Cardiac muscle cell (in vitro differentiated cells and primary cell): ENCODE results near the gene PLA2G2D. TPM values are rescaled to one million over a fixed set of nuclear protein-coding genes. Genes with fewer than 3 reads are reported as not detected.

ENCODE experiments used
- DNase-seq, 2 donors: peaks; one replicate each; pipeline versions ENCODE4 v3.0.0 to v3.0.0-alpha.2; 2010 to 2017; ENCODE audit warnings: low read depth in 1 of 2, low spot score in 1 of 2
- H3K27ac ChIP-seq: fragments of 200-600 bp; sonication (generic); 2 replicates; pipeline ENCODE4 v1.5.1; 2016
- H3K27me3 ChIP-seq: fragments of 200-600 bp; sonication (generic); 2 replicates; pipeline ENCODE4 v1.6.0; 2016; ENCODE audit warnings: control low read depth
- H3K36me3 ChIP-seq: fragments of 200-600 bp; sonication (generic); 2 replicates; pipeline ENCODE4 v1.5.1; 2016; ENCODE audit warnings: control low read depth
- H3K4me1 ChIP-seq: fragments of 200-600 bp; sonication (generic); 2 replicates; pipeline ENCODE4 v1.8.1; 2017; ENCODE audit warnings: low read depth, mild to moderate bottlenecking, mixed run types
- H3K4me3 ChIP-seq: fragments of 200-600 bp; sonication (generic); 2 replicates; pipeline ENCODE4 v1.5.1; 2016; ENCODE audit warnings: mild to moderate bottlenecking
- H3K9me3 ChIP-seq: fragments of 200-600 bp; sonication (generic); 2 replicates; pipeline ENCODE4 v1.5.1; 2017; ENCODE audit warnings: low read depth, mild to moderate bottlenecking, control low read depth
- polyA plus RNA-seq: library from polyadenylated mRNA; unstranded; fragments of >200 nt; fragmentation: Nextera tagmentation; extraction: Ambion mirVana; gene quantifications from 2 replicates; pipeline ENCODE4 v1.2.1, GENCODE V29; 2016
- total RNA-seq: library from RNA; depleted of rRNA; stranded (reverse); fragments of >200 nt; gene quantifications from 2 replicates; pipeline ENCODE4 v1.2.3, GENCODE V29; 2016
- TF ChIP-seq, protein P1 (sequence below): IDR thresholded peaks from 2 replicates; pipeline ENCODE4 v1.5.1; 2012; ENCODE audit warnings: low read depth, mild to moderate bottlenecking, low read length

PLA2G2D gene
- total and polyA plus RNA-seq, 2 experiments from 2014 or later: not detected

GRCh38 chr1:20078171-20078651 is 41.1 kb downstream of the PLA2G2D start:
- no peak for DNase-seq

DNA sequence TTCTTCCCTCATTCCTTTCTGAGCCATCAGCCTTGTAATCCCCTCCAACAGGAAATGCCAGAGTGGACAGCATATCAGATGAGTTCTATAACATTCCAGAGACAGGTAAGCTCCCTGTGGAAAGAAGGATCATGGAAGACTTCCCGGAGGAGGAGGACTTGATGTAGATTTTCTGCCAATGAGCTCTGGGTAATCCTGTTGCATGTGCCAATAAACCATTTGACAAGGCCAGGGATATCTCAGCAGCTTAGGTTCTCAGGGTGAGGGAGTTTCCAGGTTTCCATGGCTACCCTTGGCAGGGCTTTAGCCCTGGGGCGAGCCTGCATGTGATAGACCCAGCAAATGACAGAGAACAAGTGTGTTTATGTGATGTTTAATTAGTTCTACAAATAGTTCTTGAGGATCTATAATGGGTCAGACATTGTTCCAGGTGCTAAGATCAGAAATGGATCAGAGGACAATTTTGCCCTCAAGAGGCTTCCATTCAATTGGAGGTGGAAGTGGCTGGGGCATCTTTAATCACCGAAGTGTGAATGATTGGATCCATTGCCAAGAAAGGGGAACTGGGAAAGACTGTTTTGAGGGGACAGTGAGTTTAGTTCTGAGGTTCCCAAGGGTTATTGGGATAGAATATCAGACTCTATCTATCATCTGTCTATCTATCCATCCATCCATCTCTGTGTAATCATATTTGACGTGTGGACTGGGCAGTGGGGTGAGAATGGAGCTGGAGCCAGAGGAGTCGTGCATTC is 42.5 kb downstream of the PLA2G2D start:
- Histone ChIP-seq H3K9me3 (no peaks in the 10 kb centered on the region), H3K27me3 (no peaks in the 10 kb centered on the region), H3K4me3 (no peak overlapping the region), H3K4me1 (no peaks in the 10 kb centered on the region), H3K36me3 (no peaks in the 10 kb centered on the region), H3K27ac (no peak overlapping the region)
- TF ChIP-seq, protein P1, sequence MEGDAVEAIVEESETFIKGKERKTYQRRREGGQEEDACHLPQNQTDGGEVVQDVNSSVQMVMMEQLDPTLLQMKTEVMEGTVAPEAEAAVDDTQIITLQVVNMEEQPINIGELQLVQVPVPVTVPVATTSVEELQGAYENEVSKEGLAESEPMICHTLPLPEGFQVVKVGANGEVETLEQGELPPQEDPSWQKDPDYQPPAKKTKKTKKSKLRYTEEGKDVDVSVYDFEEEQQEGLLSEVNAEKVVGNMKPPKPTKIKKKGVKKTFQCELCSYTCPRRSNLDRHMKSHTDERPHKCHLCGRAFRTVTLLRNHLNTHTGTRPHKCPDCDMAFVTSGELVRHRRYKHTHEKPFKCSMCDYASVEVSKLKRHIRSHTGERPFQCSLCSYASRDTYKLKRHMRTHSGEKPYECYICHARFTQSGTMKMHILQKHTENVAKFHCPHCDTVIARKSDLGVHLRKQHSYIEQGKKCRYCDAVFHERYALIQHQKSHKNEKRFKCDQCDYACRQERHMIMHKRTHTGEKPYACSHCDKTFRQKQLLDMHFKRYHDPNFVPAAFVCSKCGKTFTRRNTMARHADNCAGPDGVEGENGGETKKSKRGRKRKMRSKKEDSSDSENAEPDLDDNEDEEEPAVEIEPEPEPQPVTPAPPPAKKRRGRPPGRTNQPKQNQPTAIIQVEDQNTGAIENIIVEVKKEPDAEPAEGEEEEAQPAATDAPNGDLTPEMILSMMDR: no peak
- no peak for DNase-seq

More at GRCh38 chr1:20078171-20078651, 41.1 kb downstream of the PLA2G2D start:
- Histone ChIP-seq H3K4me1 (no peaks in the 10 kb centered on the region), H3K36me3 (no peaks in the 10 kb centered on the region), H3K27me3 (no peaks in the 10 kb centered on the region), H3K4me3 (no peak overlapping the region), H3K9me3 (no peaks in the 10 kb centered on the region), H3K27ac (no peak overlapping the region)
- TF ChIP-seq, protein P1: no peak

DNA sequence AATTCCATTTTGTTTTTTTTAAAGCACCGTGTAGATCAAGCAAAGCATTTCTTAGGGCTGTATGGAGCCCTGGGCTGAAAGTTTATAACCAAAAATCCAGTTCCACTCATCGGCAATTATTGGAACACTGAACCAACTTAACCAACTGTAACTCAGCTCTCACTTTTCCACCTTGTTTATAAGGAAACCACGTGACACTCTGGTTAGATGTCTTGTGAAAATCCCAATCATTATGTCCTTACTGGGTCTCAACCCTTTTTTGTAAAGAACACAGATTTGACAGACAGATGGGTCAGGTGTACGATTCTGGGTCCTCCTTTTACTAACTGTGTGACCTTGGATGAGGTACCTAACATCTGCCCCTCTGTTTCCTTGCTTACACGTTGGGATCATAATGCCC is 43.1 kb downstream of the PLA2G2D start:
- Histone ChIP-seq H3K9me3 (no peaks in the 10 kb centered on the region), H3K27me3 (no peaks in the 10 kb centered on the region), H3K4me1 (no peaks in the 10 kb centered on the region), H3K4me3 (no peak overlapping the region), H3K27ac (no peak overlapping the region), H3K36me3 (no peaks in the 10 kb centered on the region)
- TF ChIP-seq, protein P1: no peak
- no peak for DNase-seq

GRCh38 chr1:20075345-20075744 is 44.0 kb downstream of the PLA2G2D start:
- Histone ChIP-seq H3K27ac (no peak overlapping the region), H3K36me3 (no peaks in the 10 kb centered on the region), H3K4me3 (no peak overlapping the region), H3K27me3 (no peaks in the 10 kb centered on the region), H3K4me1 (no peaks in the 10 kb centered on the region), H3K9me3 (no peaks in the 10 kb centered on the region)
- DNase-seq: peak in 1 of 2 donors; percentile 25
- TF ChIP-seq, protein P1: no peak

GRCh38 chr1:20074725-20075171 is 44.6 kb downstream of the PLA2G2D start:
- H3K4me1 ChIP-seq: no peaks in the 10 kb centered on the region
- H3K27me3 ChIP-seq: no peaks in the 10 kb centered on the region
- H3K4me3 ChIP-seq: no peak overlapping the region
- DNase-seq: peak in 1 of 2 donors; percentile 55
- TF ChIP-seq, protein P1: no peak
- no peaks in the 10 kb centered on the region for H3K36me3 ChIP-seq
- H3K9me3 ChIP-seq: no peaks in the 10 kb centered on the region
- H3K27ac ChIP-seq: no peak overlapping the region
